ENCODE measurements around the gene OSTF1.

OSTF1 gene

GRCh38 chr9:75087824-75088645, at the start of gene OSTF1, which contains the start of gene NMRK1:
Gene OSTF1, plus strand, starts transcription at chr9:75088514. Its CDS starts 179 bp downstream, at chr9:75088693.
Gene NMRK1, minus strand, starts transcription at chr9:75088155. Its CDS starts 5,040 bp downstream, at chr9:75083115.
- DNase-seq, result peak; percentile 91

GRCh38 chr9:75039009-75039408, 49.3 kb upstream of the OSTF1 start:
- no peak for DNase-seq

- DNase-seq, result no peak
Measured at GRCh38 chr9:75039801-75040200, 48.5 kb upstream of the OSTF1 start.

- DNase-seq, result no peak
Measured at GRCh38 chr9:75041041-75041440, 47.3 kb upstream of the OSTF1 start.

GRCh38 chr9:75046725-75047345, 41.5 kb upstream of the OSTF1 start:
- DNase-seq, result no peak

- DNase-seq, result no peak
Measured at GRCh38 chr9:75047506-75047905, 40.8 kb upstream of the OSTF1 start.

- DNase-seq, result no peak
Measured at GRCh38 chr9:75051285-75051684, 37.0 kb upstream of the OSTF1 start.

- no peak for DNase-seq
Measured at GRCh38 chr9:75053869-75054268, 34.4 kb upstream of the OSTF1 start.

- DNase-seq, result no peak
Measured at GRCh38 chr9:75054368-75055001, 33.8 kb upstream of the OSTF1 start.

GRCh38 chr9:75061169-75061568, 27.1 kb upstream of the OSTF1 start:
- no peak for DNase-seq

GRCh38 chr9:75063556-75064305, 24.6 kb upstream of the OSTF1 start:
- no peak for DNase-seq

- no peak for DNase-seq
Measured at GRCh38 chr9:75064307-75065025, 23.8 kb upstream of the OSTF1 start.

- DNase-seq, result no peak
Measured at GRCh38 chr9:75065510-75065909, 22.8 kb upstream of the OSTF1 start.

GRCh38 chr9:75067894-75068293, 20.4 kb upstream of the OSTF1 start:
- no peak for DNase-seq

GRCh38 chr9:75069171-75069570, 19.1 kb upstream of the OSTF1 start:
- DNase-seq, result no peak

GRCh38 chr9:75071530-75072122, 16.7 kb upstream of the OSTF1 start:
- DNase-seq, result peak; percentile 49

GRCh38 chr9:75072895-75073294, 15.4 kb upstream of the OSTF1 start:
- DNase-seq, result no peak

- no peak for DNase-seq
Measured at GRCh38 chr9:75081632-75082031, 6.7 kb upstream of the OSTF1 start.

- peak; percentile 21 for DNase-seq
Measured at GRCh38 chr9:75083188-75083970, 4.9 kb upstream of the OSTF1 start.

GRCh38 chr9:75084081-75084672, 4.1 kb upstream of the OSTF1 start:
- no peak for DNase-seq

- DNase-seq, result no peak
Measured at GRCh38 chr9:75085640-75086039, 2.7 kb upstream of the OSTF1 start.
